GM21825 (cell line): Measurements from ENCODE around the gene CNIH3.

Source experiments
- ATAC-seq: cut with Tn5 transposase; IDR thresholded peaks from one replicate; pipeline ENCODE4 v1.9.1; 2021; ENCODE audit warnings: mild to moderate bottlenecking, moderate library complexity; ENCODE audit not compliant: unreplicated experiment

The CNIH3 gene

GRCh38 chr1:224640587-224640986 lies 24.5 kb downstream of the CNIH3 start:
- no peak for ATAC-seq

- no peak for ATAC-seq
These were observed 24.9 kb downstream of the CNIH3 start for GRCh38 chr1:224641030-224641429.

- ATAC-seq: no peak
These were observed 27.5 kb downstream of the CNIH3 start for GRCh38 chr1:224643653-224644052.

- ATAC-seq: peak; percentile 59
These were observed 28.5 kb downstream of the CNIH3 start for GRCh38 chr1:224644553-224645154.

- no peak for ATAC-seq
These were observed 31.3 kb downstream of the CNIH3 start for GRCh38 chr1:224647449-224647848.

GRCh38 chr1:224650290-224650689 lies 34.2 kb downstream of the CNIH3 start:
- ATAC-seq: no peak

GRCh38 chr1:224651188-224651587 lies 35.1 kb downstream of the CNIH3 start:
- ATAC-seq: no peak

GRCh38 chr1:224656392-224656791 lies 40.3 kb downstream of the CNIH3 start:
- ATAC-seq: no peak

GRCh38 chr1:224660074-224660473 lies 44.0 kb downstream of the CNIH3 start:
- ATAC-seq: no peak

GRCh38 chr1:224662870-224663269 lies 46.8 kb downstream of the CNIH3 start:
- ATAC-seq: no peak

- no peak for ATAC-seq
These were observed 48.9 kb downstream of the CNIH3 start for GRCh38 chr1:224665016-224665415.

GRCh38 chr1:224666078-224666477 lies 50.0 kb downstream of the CNIH3 start:
- ATAC-seq: no peak

GRCh38 chr1:224666913-224667312 lies 50.8 kb downstream of the CNIH3 start:
- no peak for ATAC-seq

GRCh38 chr1:224668984-224669383 lies 52.9 kb downstream of the CNIH3 start:
- no peak for ATAC-seq

- no peak for ATAC-seq
These were observed 53.3 kb downstream of the CNIH3 start for GRCh38 chr1:224669403-224669802.

GRCh38 chr1:224670506-224670905 lies 54.4 kb downstream of the CNIH3 start:
- no peak for ATAC-seq

- ATAC-seq: no peak
These were observed 55.0 kb downstream of the CNIH3 start for GRCh38 chr1:224671076-224671475.

GRCh38 chr1:224673141-224673540 lies 57.0 kb downstream of the CNIH3 start:
- ATAC-seq: no peak

- ATAC-seq: no peak
These were observed 59.5 kb downstream of the CNIH3 start for GRCh38 chr1:224675590-224675989.

GRCh38 chr1:224676551-224676950 lies 60.4 kb downstream of the CNIH3 start:
- ATAC-seq: no peak

- no peak for ATAC-seq
These were observed 62.1 kb downstream of the CNIH3 start for GRCh38 chr1:224678168-224678567.

GRCh38 chr1:224679606-224680005 lies 63.5 kb downstream of the CNIH3 start:
- ATAC-seq: no peak

- ATAC-seq: no peak
These were observed 65.7 kb downstream of the CNIH3 start for GRCh38 chr1:224681816-224682215.
